Bronchial epithelial cell (primary cell): ENCODE measurements around the gene MGAT4A. TPM values are rescaled to one million over a fixed set of nuclear protein-coding genes. Genes with fewer than 3 reads are reported as not detected.

Experiments used
- DNase-seq: peaks from one replicate; pipeline ENCODE4 v3.0.0-alpha.2; 2010; ENCODE audit warnings: low read depth
- FAIRE-seq: peaks from 2 replicates; lab custom pipeline; 2011; peaks lifted over from hg19 to GRCh38; lab: Jason Lieb, UNC
- H3K27me3 ChIP-seq: 2 replicates; pipeline ENCODE4 v1.5.1; 2011; ENCODE audit warnings: low read length; ENCODE audit not compliant: control insufficient read depth, insufficient read depth
- H3K36me3 ChIP-seq: 2 replicates; pipeline ENCODE4 v1.5.1; 2011; ENCODE audit warnings: low read length; ENCODE audit not compliant: control insufficient read depth, insufficient read depth
- H3K4me3 ChIP-seq: 2 replicates; pipeline ENCODE4 v1.5.1; 2011; ENCODE audit warnings: mild to moderate bottlenecking, low read depth, low read length, control low read depth
- CTCF ChIP-seq: IDR thresholded peaks from 2 replicates; pipeline ENCODE4 v1.5.1; 2011; ENCODE audit warnings: mild to moderate bottlenecking, moderate library complexity, low read length, control low read depth, inconsistent platforms; ENCODE audit not compliant: insufficient read depth, severe bottlenecking
- total RNA-seq: library from RNA; depleted of rRNA; stranded (reverse); fragments of >200 nt; gene quantifications from 2 replicates; pipeline ENCODE4 v1.2.1, GENCODE V29; 2014

MGAT4A gene
- total RNA-seq, 1 donor from 2014 or later: 3.9 TPM

DNA sequence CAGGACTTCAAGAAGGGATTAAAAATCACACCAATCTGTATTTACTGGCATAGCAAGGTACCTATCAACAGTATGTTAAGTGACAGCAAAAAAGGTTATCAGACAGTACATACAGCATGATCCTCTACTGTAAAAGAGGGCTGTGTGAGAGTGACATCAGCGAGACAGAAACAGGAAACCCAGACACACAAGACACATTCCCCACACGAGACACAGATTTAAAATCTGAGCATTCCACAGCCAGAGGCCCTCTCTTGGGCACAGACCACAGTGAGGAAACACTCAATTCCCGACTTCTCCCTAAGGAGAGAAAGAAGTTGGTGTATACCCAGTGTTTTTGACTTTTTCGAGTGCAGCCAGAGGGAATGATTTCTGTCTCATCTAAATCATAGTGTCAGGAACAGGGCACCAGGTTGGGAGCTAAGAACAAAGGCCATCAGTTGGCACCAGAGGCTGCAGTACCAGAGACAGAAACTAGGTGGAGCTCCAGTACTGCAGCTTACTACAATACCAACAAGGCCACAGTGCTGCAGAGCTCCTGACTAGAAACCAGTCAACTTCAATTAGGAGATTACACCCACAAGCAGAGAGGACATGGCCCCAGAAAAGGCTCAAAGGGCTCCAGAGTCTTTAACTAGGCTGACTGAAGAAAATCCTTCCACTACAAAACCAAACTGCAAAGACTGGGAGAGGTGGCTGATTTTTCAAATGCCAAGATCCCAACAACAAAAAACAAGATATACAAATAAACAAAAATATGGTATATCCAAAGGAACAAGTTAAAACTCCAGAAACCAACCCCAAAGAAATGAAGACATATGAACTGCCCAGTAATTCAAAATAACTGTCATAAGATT is 81.6 kb downstream of the MGAT4A start:
- DNase-seq (peak; percentile 73), FAIRE-seq (no peak)
- no peaks in the 10 kb centered on the region for H3K36me3 ChIP-seq
- H3K27me3 ChIP-seq: no peaks in the 10 kb centered on the region
- no peak overlapping the region for H3K4me3 ChIP-seq
- TF ChIP-seq CTCF: peak; percentile 99

- FAIRE-seq: no peak
- TF ChIP-seq CTCF: no peak
- H3K4me3 ChIP-seq: no peak overlapping the region
- no peak for DNase-seq
- H3K27me3 ChIP-seq: no peaks in the 10 kb centered on the region
- H3K36me3 ChIP-seq: no peaks in the 10 kb centered on the region
These were observed 82.5 kb downstream of the MGAT4A start for GRCh38 chr2:98648451-98648850.

DNA sequence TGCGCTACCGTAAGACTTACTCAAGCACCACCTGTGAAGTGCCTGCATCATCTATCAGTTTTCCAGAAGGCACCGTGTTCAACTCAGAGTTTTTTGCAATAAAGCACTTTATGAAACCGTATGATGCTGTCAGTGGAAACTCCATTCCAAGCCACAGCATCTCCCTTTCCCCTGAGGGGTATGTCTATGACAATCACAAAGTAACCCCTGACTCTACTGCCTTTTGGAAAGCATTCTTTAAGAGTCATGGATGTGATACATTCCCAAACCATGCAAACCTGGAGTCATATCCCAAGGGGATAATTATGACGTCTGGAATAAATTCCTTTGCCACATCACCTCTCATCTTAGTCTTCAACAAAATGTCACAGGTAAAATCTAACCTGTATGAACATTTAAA is 83.3 kb downstream of the MGAT4A start:
- FAIRE-seq: no peak
- H3K27me3 ChIP-seq: no peaks in the 10 kb centered on the region
- H3K36me3 ChIP-seq: no peaks in the 10 kb centered on the region
- DNase-seq: peak; percentile 67
- H3K4me3 ChIP-seq: no peak overlapping the region
- no peak for TF ChIP-seq CTCF

DNA sequence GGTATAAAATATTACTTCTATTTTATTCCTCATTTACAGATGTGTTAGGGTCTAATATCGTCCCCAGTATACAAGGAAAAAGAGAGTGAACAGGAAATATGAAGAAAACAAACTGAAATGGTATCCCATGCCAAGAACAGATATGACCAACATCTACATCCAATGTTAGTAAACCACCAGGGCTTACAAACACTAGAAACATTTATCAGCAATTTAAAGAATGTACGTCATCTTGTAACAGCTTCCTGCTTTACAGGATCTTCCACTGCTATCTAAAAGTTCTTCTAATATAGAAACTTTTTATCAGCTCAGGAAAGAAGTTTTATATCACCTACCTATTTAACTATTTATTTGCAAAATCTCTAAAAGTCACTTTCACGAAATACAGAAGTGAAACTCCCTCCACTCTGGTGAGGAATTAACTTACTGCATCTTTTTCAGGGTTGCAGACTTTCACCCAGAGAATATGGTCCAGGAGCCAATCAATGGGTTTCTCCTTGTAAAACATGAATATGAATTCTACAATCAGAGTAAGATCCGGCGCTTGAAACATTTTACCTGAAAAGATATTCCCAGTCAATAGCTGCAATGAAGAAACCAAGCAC is 87.3 kb downstream of the MGAT4A start:
- no peak overlapping the region for H3K4me3 ChIP-seq
- FAIRE-seq (no peak), DNase-seq (no peak)
- TF ChIP-seq CTCF: no peak
- no peaks in the 10 kb centered on the region for H3K27me3 ChIP-seq
- no peaks in the 10 kb centered on the region for H3K36me3 ChIP-seq

DNA sequence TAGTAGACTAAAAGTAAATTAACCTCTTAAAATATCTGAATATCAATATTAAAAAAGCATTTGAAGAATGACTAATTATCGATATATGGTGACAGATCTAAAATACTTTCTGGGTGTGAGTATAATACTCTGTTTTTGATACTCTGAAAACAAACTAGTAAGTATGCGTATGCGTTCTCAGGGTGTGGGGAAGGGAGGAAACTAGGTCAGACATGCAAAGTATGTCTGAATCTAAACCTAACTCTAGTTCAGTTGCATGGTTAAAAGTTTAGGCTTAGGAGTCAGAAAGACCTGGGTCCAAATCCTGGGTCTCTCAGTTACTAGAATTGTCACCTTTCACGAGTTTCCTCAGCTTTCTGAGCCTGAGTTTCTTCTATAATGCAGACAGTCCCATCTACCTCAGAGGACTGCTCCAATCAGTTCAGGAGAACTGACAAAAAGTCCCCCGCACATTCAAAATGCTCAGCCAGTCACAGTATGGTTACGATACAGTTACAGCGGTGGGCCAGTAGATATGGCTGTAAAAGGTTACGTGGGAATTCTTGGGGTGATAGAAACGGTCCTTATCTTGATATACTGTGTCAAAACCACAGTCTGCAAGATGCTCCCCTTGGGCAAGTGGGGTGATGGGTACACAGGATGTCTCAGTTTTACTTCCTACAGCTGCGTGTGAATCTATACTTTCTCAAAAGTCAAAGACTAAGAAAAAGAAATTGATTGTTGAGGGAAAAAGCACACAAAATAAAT is 93.4 kb downstream of the MGAT4A start:
- no peak for TF ChIP-seq CTCF
- Histone ChIP-seq H3K36me3 (no peaks in the 10 kb centered on the region), H3K27me3 (no peaks in the 10 kb centered on the region), H3K4me3 (no peak overlapping the region)
- no peak for FAIRE-seq
- no peak for DNase-seq
